ENCODE measurements around the gene ISCA1. TPM values are rescaled to one million over a fixed set of nuclear protein-coding genes. Genes with fewer than 3 reads are reported as not detected.

ISCA1 gene
- total and polyA plus RNA-seq, 2 donors (not counting 3 experiments of a cell fraction or from before 2014, with no cell fraction given): 14.2 to 22.2 TPM

DNA sequence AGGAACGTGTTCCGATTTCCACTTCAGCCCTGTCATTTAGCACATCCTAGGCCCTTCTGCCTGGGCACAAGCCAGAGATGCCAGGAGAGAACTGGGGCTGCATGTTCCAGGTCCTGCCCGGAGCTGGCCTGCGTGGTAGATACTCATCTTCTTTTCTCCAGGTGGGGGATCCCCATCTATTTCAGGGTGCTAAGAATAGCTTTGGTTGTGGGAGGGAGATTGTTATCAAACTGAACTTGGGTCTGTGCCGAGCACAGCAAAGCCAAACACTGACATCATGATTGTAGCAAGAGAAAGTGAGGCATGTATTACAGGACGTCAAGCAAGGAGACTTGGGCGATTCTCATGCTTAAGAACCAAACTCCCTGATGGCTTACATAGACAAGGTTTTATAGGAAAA, 41.1 kb downstream of the ISCA1 start:
- H2AFZ ChIP-seq (ENCODE audit: low read depth, low read length): no peak overlapping the region
- ChIA-PET CTCF (interaction anchor here (1.0 to 4.2 kb wide), 2 partner anchors 15 to 39 kb away, joined by 3 to 20 read pairs; no protein-coding TSS in a partner anchor), POLR2A (no interaction called here)
- no peaks in the 10 kb centered on the region for H3K9me3 ChIP-seq (replicated peaks; ENCODE audit: control insufficient read depth, insufficient read depth, low read length)
- no peaks in the 10 kb centered on the region for H4K20me1 ChIP-seq (replicated peaks; ENCODE audit: control insufficient read depth, extremely low read depth, insufficient read depth, low read length)
- dilution Hi-C loops (cut with MboI; ENCODE audit: extremely low pct_ligation_motif_present, low sequenced_read_pairs): no loop called here
- H3K4me2 ChIP-seq (ENCODE audit: insufficient read depth, low read length): no peak overlapping the region
- no peaks in the 10 kb centered on the region for H3K27me3 ChIP-seq (ENCODE audit: control insufficient read depth in 2 of 2, insufficient read depth in 2 of 2, low read length in 2 of 2)
- intact Hi-C loops (cut with micrococcal nuclease): no loop called here
- FAIRE-seq (no peak), DNase-seq (ENCODE audit: low read depth, low spot score) (no peak)
- no peak overlapping the region for H3K4me3 ChIP-seq (replicated peaks in 1 of 3; ENCODE audit: insufficient read depth in 1 of 3, low read depth in 1 of 3, low read length in 3 of 3)
- TF ChIP-seq, protein P1, sequence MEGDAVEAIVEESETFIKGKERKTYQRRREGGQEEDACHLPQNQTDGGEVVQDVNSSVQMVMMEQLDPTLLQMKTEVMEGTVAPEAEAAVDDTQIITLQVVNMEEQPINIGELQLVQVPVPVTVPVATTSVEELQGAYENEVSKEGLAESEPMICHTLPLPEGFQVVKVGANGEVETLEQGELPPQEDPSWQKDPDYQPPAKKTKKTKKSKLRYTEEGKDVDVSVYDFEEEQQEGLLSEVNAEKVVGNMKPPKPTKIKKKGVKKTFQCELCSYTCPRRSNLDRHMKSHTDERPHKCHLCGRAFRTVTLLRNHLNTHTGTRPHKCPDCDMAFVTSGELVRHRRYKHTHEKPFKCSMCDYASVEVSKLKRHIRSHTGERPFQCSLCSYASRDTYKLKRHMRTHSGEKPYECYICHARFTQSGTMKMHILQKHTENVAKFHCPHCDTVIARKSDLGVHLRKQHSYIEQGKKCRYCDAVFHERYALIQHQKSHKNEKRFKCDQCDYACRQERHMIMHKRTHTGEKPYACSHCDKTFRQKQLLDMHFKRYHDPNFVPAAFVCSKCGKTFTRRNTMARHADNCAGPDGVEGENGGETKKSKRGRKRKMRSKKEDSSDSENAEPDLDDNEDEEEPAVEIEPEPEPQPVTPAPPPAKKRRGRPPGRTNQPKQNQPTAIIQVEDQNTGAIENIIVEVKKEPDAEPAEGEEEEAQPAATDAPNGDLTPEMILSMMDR (IDR thresholded peaks at IDR 0.05; ENCODE audit: extremely low read depth in 1 of 2, insufficient read depth in 1 of 2, low read depth in 1 of 2, low read length in 2 of 2): no peak
- TF ChIP-seq, protein P2, sequence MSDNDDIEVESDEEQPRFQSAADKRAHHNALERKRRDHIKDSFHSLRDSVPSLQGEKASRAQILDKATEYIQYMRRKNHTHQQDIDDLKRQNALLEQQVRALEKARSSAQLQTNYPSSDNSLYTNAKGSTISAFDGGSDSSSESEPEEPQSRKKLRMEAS (IDR thresholded peaks at IDR 0.05; ENCODE audit: insufficient read depth, insufficient read length): no peak
- TF ChIP-seq JUN (IDR thresholded peaks at IDR 0.05; ENCODE audit: borderline replicate concordance, insufficient read depth, insufficient read length, low read depth) (no peak), GATA2 (IDR thresholded peaks at IDR 0.05; ENCODE audit: insufficient read depth, insufficient read length, low read depth, low read length) (no peak), POLR2A (IDR thresholded peaks at IDR 0.05; ENCODE audit: low read depth, low read length) (no peak)
- no TSS peak for BruUV-seq (replicated peaks)
- H3K9me1 ChIP-seq (replicated peaks; ENCODE audit: control insufficient read depth, extremely low read depth, insufficient read depth, low read length): no peaks in the 10 kb centered on the region
- peaks cover 4% of the 10 kb centered on the region for H3K4me1 ChIP-seq (ENCODE audit: control insufficient read depth, extremely low read depth, insufficient read depth, low read length)
- H3K27ac ChIP-seq (ENCODE audit: insufficient read depth, low read depth, low read length): no peak overlapping the region
- H3K79me2 ChIP-seq (ENCODE audit: control insufficient read depth, insufficient read depth, low read length): no peaks in the 10 kb centered on the region
- no peak overlapping the region for H3K9ac ChIP-seq (replicated peaks; ENCODE audit: extremely low read depth, insufficient read depth, low read length)
- no peaks in the 10 kb centered on the region for H3K36me3 ChIP-seq (ENCODE audit: control insufficient read depth in 2 of 2, extremely low read depth in 1 of 2, insufficient read depth in 2 of 2, low read length in 2 of 2)
